Nephron progenitor cell (in vitro differentiated cells): Measurements from ENCODE around the gene AP1B1.

Experiments
- DNase-seq: peaks from one replicate; pipeline ENCODE4 v3.0.0; 2021
- H3K27ac Mint-ChIP-seq: 2 replicates; pipeline ENCODE4 v1.8.0; 2021; ENCODE audit warnings: mild to moderate bottlenecking, moderate library complexity, mixed read lengths
- H3K27me3 Mint-ChIP-seq: 2 replicates; pipeline ENCODE4 v1.8.0; 2021; ENCODE audit warnings: mild to moderate bottlenecking, low read depth, mixed read lengths; ENCODE audit not compliant: poor library complexity
- H3K36me3 Mint-ChIP-seq: 2 replicates; pipeline ENCODE4 v1.8.0; 2021; ENCODE audit warnings: low read depth, mixed read lengths
- H3K4me1 Mint-ChIP-seq: 2 replicates; pipeline ENCODE4 v1.8.0; 2021; ENCODE audit warnings: mixed read lengths
- H3K4me3 Mint-ChIP-seq: 2 replicates; pipeline ENCODE4 v1.8.0; 2021; ENCODE audit warnings: mild to moderate bottlenecking, moderate library complexity, mixed read lengths
- H3K9me3 Mint-ChIP-seq: 2 replicates; pipeline ENCODE4 v1.8.0; 2021; ENCODE audit warnings: mild to moderate bottlenecking, moderate library complexity, mixed read lengths
- CTCF ChIP-seq: fragments of 200-600 bp; sonication (generic); IDR thresholded peaks from 2 replicates; pipeline ENCODE4 v1.5.0; 2021; ENCODE audit warnings: antibody characterized with exemption

The AP1B1 gene

DNA sequence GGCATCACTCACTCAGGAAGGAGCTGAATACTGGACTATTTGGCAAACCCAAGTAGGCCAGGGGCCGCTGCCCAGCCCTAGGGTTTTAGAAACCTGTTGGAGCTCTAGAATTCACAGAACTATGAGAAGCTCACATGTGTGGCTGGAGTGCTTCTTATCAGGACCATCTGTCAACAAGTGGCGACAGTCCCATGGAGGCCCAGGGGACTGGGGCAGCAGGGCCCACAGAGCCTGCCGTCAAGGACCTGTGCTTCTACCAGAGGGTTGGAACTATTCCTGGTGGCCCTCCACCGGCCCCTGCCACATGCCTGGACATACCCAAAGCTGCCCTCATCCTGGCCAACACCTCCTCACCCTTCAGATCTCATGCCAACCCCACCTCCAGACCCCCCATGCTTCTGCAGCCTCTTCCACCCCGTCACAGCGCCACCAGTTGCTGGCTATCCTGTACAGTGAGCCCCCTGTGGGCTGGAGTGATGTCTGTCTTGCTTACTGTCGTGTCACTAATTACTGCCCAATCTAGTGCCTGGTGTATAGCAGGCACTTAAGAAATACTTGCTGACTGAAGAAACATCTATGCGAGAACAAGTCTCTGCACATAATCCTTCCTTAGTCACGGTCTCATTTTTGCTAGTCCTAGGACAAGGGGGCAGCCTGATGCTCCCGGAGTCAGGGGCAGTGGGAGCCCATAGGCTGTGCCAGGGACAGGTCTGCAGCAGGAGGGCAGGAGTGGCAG, 45.6 kb downstream of the AP1B1 start:
- peaks cover 26% of the 10 kb centered on the region for H3K4me1 Mint-ChIP-seq
- TF ChIP-seq CTCF = no peak
- no peak overlapping the region for H3K4me3 Mint-ChIP-seq

GRCh38 chr22:29342177-29342576, 46.2 kb downstream of the AP1B1 start:
- Mint-ChIP-seq H3K9me3 (no peaks in the 10 kb centered on the region), H3K4me3 (no peak overlapping the region), H3K36me3 (peaks cover 34% of the 10 kb centered on the region), H3K27me3 (no peaks in the 10 kb centered on the region), H3K4me1 (peaks cover 26% of the 10 kb centered on the region), H3K27ac (peak overlapping the region; percentile 68)
- DNase-seq = no peak
- TF ChIP-seq CTCF = no peak

More for the DNA sequence above, 45.6 kb downstream of the AP1B1 start:
- no peak for DNase-seq
- Mint-ChIP-seq H3K27ac (no peak overlapping the region), H3K36me3 (peaks cover 33% of the 10 kb centered on the region), H3K27me3 (peaks cover 2% of the 10 kb centered on the region), H3K9me3 (no peaks in the 10 kb centered on the region)

- Mint-ChIP-seq H3K36me3 (peaks cover 36% of the 10 kb centered on the region), H3K9me3 (no peaks in the 10 kb centered on the region), H3K27ac (peak overlapping the region; percentile 68), H3K27me3 (no peaks in the 10 kb centered on the region), H3K4me1 (peaks cover 25% of the 10 kb centered on the region), H3K4me3 (no peak overlapping the region)
- DNase-seq = no peak
- no peak for TF ChIP-seq CTCF
These were observed 46.6 kb downstream of the AP1B1 start for GRCh38 chr22:29341849-29342127.

- H3K36me3 Mint-ChIP-seq = peaks cover 38% of the 10 kb centered on the region
- H3K27me3 Mint-ChIP-seq = no peaks in the 10 kb centered on the region
- no peak for DNase-seq
- H3K4me3 Mint-ChIP-seq = no peak overlapping the region
- H3K27ac Mint-ChIP-seq = no peak overlapping the region
- no peaks in the 10 kb centered on the region for H3K9me3 Mint-ChIP-seq
- peaks cover 22% of the 10 kb centered on the region for H3K4me1 Mint-ChIP-seq
- TF ChIP-seq CTCF = no peak
These were observed 47.1 kb downstream of the AP1B1 start for GRCh38 chr22:29341056-29341848.

- no peak overlapping the region for H3K4me3 Mint-ChIP-seq
- no peak overlapping the region for H3K27ac Mint-ChIP-seq
- no peak for DNase-seq
- TF ChIP-seq CTCF = no peak
- peaks cover 36% of the 10 kb centered on the region for H3K36me3 Mint-ChIP-seq
- peaks cover 25% of the 10 kb centered on the region for H3K4me1 Mint-ChIP-seq
- H3K27me3 Mint-ChIP-seq = no peaks in the 10 kb centered on the region
- no peaks in the 10 kb centered on the region for H3K9me3 Mint-ChIP-seq
These were observed 47.8 kb downstream of the AP1B1 start for GRCh38 chr22:29340566-29340965.
